ENCODE data around the gene HKDC1.

The HKDC1 gene

GRCh38 chr10:69208761-69209160, 11.4 kb upstream of the HKDC1 start:
- ATAC-seq (replicated peaks) (no peak), DNase-seq (no peak)
- no peaks in the 10 kb centered on the region for H3K27me3 Mint-ChIP-seq
- no peak overlapping the region for H3K27ac Mint-ChIP-seq
- no peak overlapping the region for H3K4me3 Mint-ChIP-seq
- peaks cover 21% of the 10 kb centered on the region for H3K36me3 Mint-ChIP-seq (ENCODE audit: insufficient read depth)
- H3K9me3 Mint-ChIP-seq, result no peaks in the 10 kb centered on the region
- peaks cover 16 to 48% of the 10 kb centered on the region in 2 donors for H3K4me1 Mint-ChIP-seq (ENCODE audit: low read depth in 2 of 2)

GRCh38 chr10:69209787-69210484, 10.2 kb upstream of the HKDC1 start:
- peaks cover 0 to 2% of the 10 kb centered on the region in 2 donors for H3K9me3 Mint-ChIP-seq
- H3K4me3 Mint-ChIP-seq, result no peak overlapping the region
- H3K36me3 Mint-ChIP-seq (ENCODE audit: insufficient read depth), result peaks cover 21% of the 10 kb centered on the region
- H3K4me1 Mint-ChIP-seq (ENCODE audit: low read depth in 2 of 2), result peaks cover 21 to 52% of the 10 kb centered on the region in 2 donors
- no peaks in the 10 kb centered on the region for H3K27me3 Mint-ChIP-seq
- DNase-seq (no peak), ATAC-seq (replicated peaks) (no peak)
- H3K27ac Mint-ChIP-seq, result peak overlapping the region in 1 of 2 donors; percentile 12

- no peak overlapping the region for H3K4me3 Mint-ChIP-seq
- DNase-seq (no peak), ATAC-seq (replicated peaks) (no peak)
- H3K27ac Mint-ChIP-seq, result no peak overlapping the region
- H3K36me3 Mint-ChIP-seq (ENCODE audit: insufficient read depth), result peaks cover 25% of the 10 kb centered on the region
- peaks cover 0 to 3% of the 10 kb centered on the region in 2 donors for H3K9me3 Mint-ChIP-seq
- H3K4me1 Mint-ChIP-seq (ENCODE audit: low read depth in 2 of 2), result peaks cover 21 to 53% of the 10 kb centered on the region in 2 donors
- no peaks in the 10 kb centered on the region for H3K27me3 Mint-ChIP-seq
Observed at GRCh38 chr10:69211104-69211503, 9.0 kb upstream of the HKDC1 start.

- H3K4me1 Mint-ChIP-seq (ENCODE audit: low read depth in 2 of 2), result peaks cover 19 to 52% of the 10 kb centered on the region in 2 donors
- no peak overlapping the region for H3K4me3 Mint-ChIP-seq
- H3K36me3 Mint-ChIP-seq (ENCODE audit: insufficient read depth), result peaks cover 23% of the 10 kb centered on the region
- no peak for ATAC-seq (replicated peaks)
- H3K27ac Mint-ChIP-seq, result no peak overlapping the region
- no peak for DNase-seq
- H3K9me3 Mint-ChIP-seq, result peaks cover 0 to 3% of the 10 kb centered on the region in 2 donors
- H3K27me3 Mint-ChIP-seq, result no peaks in the 10 kb centered on the region
Observed at GRCh38 chr10:69211524-69211923, 8.6 kb upstream of the HKDC1 start.

- ATAC-seq (replicated peaks), result no peak
- H3K27me3 Mint-ChIP-seq, result no peaks in the 10 kb centered on the region
Observed at GRCh38 chr10:69213591-69214311, 6.4 kb upstream of the HKDC1 start.

GRCh38 chr10:69214666-69215131, 5.4 kb upstream of the HKDC1 start:
- H3K9me3 Mint-ChIP-seq, result peaks cover 0 to 3% of the 10 kb centered on the region in 2 donors
- no peaks in the 10 kb centered on the region for H3K27me3 Mint-ChIP-seq
- DNase-seq, result no peak
- H3K4me3 Mint-ChIP-seq, result peak overlapping the region in 1 of 2 donors; percentile 63
- no peak for ATAC-seq (replicated peaks)
- peaks cover 4% of the 10 kb centered on the region for H3K36me3 Mint-ChIP-seq (ENCODE audit: insufficient read depth)
- peaks cover 19 to 30% of the 10 kb centered on the region in 2 donors for H3K4me1 Mint-ChIP-seq (ENCODE audit: low read depth in 2 of 2)
- peak overlapping the region; percentile 85 to 87 for H3K27ac Mint-ChIP-seq

More at GRCh38 chr10:69213591-69214311, 6.4 kb upstream of the HKDC1 start:
- no peak for DNase-seq
- Mint-ChIP-seq H3K4me1 (ENCODE audit: low read depth in 2 of 2) (peaks cover 19 to 36% of the 10 kb centered on the region in 2 donors), H3K4me3 (no peak overlapping the region), H3K36me3 (ENCODE audit: insufficient read depth) (peaks cover 9% of the 10 kb centered on the region), H3K9me3 (peaks cover 0 to 3% of the 10 kb centered on the region in 2 donors), H3K27ac (peak overlapping the region in 1 of 2 donors; percentile 87)

- DNase-seq (peak in 1 of 3 experiments; percentile 22), ATAC-seq (replicated peaks) (peak; percentile 73)
- Mint-ChIP-seq H3K27me3 (no peaks in the 10 kb centered on the region), H3K4me3 (peak overlapping the region; percentile 63), H3K27ac (peak overlapping the region; percentile 85 to 87), H3K36me3 (ENCODE audit: insufficient read depth) (peaks cover 4% of the 10 kb centered on the region), H3K4me1 (ENCODE audit: low read depth in 2 of 2) (peaks cover 19 to 30% of the 10 kb centered on the region in 2 donors), H3K9me3 (peaks cover 0 to 3% of the 10 kb centered on the region in 2 donors)
Observed at GRCh38 chr10:69215405-69216171, 4.5 kb upstream of the HKDC1 start.

- Mint-ChIP-seq H3K9me3 (peaks cover 0 to 3% of the 10 kb centered on the region in 2 donors), H3K27ac (peak overlapping the region; percentile 85 to 87), H3K36me3 (ENCODE audit: insufficient read depth) (peaks cover 6% of the 10 kb centered on the region), H3K27me3 (no peaks in the 10 kb centered on the region), H3K4me1 (ENCODE audit: low read depth in 2 of 2) (peaks cover 21 to 33% of the 10 kb centered on the region in 2 donors), H3K4me3 (no peak overlapping the region)
- ATAC-seq (replicated peaks), result no peak
- DNase-seq, result no peak
Observed at GRCh38 chr10:69216577-69217118, 3.5 kb upstream of the HKDC1 start.

- peaks cover 7% of the 10 kb centered on the region for H3K36me3 Mint-ChIP-seq (ENCODE audit: insufficient read depth)
- H3K27me3 Mint-ChIP-seq, result no peaks in the 10 kb centered on the region
- ATAC-seq (replicated peaks) (no peak), DNase-seq (no peak)
- peaks cover 0 to 3% of the 10 kb centered on the region in 2 donors for H3K9me3 Mint-ChIP-seq
- no peak overlapping the region for H3K4me3 Mint-ChIP-seq
- peaks cover 25 to 35% of the 10 kb centered on the region in 2 donors for H3K4me1 Mint-ChIP-seq (ENCODE audit: low read depth in 2 of 2)
- H3K27ac Mint-ChIP-seq, result peak overlapping the region in 1 of 2 donors; percentile 87
Observed at GRCh38 chr10:69217119-69217754, 2.9 kb upstream of the HKDC1 start.

- Mint-ChIP-seq H3K36me3 (ENCODE audit: insufficient read depth) (peaks cover 7% of the 10 kb centered on the region), H3K27me3 (no peaks in the 10 kb centered on the region), H3K27ac (no peak overlapping the region), H3K9me3 (peaks cover 0 to 3% of the 10 kb centered on the region in 2 donors), H3K4me3 (no peak overlapping the region), H3K4me1 (ENCODE audit: low read depth in 2 of 2) (peaks cover 35 to 42% of the 10 kb centered on the region in 2 donors)
- DNase-seq (no peak), ATAC-seq (replicated peaks) (no peak)
Observed at GRCh38 chr10:69218831-69219230, 1.3 kb upstream of the HKDC1 start.

- DNase-seq (no peak), ATAC-seq (replicated peaks) (no peak)
- peak overlapping the region; percentile 20 to 76 for H3K27ac Mint-ChIP-seq
- peaks cover 35 to 37% of the 10 kb centered on the region in 2 donors for H3K4me1 Mint-ChIP-seq (ENCODE audit: low read depth in 2 of 2)
- H3K9me3 Mint-ChIP-seq, result no peaks in the 10 kb centered on the region
- H3K4me3 Mint-ChIP-seq, result peak overlapping the region in 1 of 2 donors; percentile 8
- peaks cover 4% of the 10 kb centered on the region for H3K36me3 Mint-ChIP-seq (ENCODE audit: insufficient read depth)
- no peaks in the 10 kb centered on the region for H3K27me3 Mint-ChIP-seq
Observed at GRCh38 chr10:69220507-69220906, 375 bp downstream of the HKDC1 start.

- no peaks in the 10 kb centered on the region for H3K27me3 Mint-ChIP-seq
- H3K4me1 Mint-ChIP-seq (ENCODE audit: low read depth in 2 of 2), result peaks cover 33 to 38% of the 10 kb centered on the region in 2 donors
- DNase-seq, result peak; percentile 49 to 55 (median 50)
- peak overlapping the region; percentile 69 to 77 for H3K4me3 Mint-ChIP-seq
- H3K9me3 Mint-ChIP-seq, result no peaks in the 10 kb centered on the region
- ATAC-seq (replicated peaks), result peak; percentile 93
- peaks cover 2% of the 10 kb centered on the region for H3K36me3 Mint-ChIP-seq (ENCODE audit: insufficient read depth)
- peak overlapping the region; percentile 80 to 92 for H3K27ac Mint-ChIP-seq
Observed at GRCh38 chr10:69222157-69223027, 2.3 kb downstream of the HKDC1 start.
